ENCODE data around the gene GEN1.

GRCh38 chr2:17753803-17754663 lies at the start of gene GEN1, which contains the start of gene SMC6:
- TF ChIP-seq POLR2A (IDR thresholded peaks at IDR 0.05) = peak in 1 of 4 donors; percentile 17
- peak in 1 of 6 experiments; percentile 6 for TF ChIP-seq CTCF (IDR thresholded peaks at IDR 0.05)

Data from upper lobe of left lung (tissue), 4 donors.